ENCODE measurements around the gene CAPN15. TPM values are rescaled to one million over a fixed set of nuclear protein-coding genes. Genes with fewer than 3 reads are reported as not detected.
A peak's percentile ranks its signal among the peaks of the same experiment; 100 is the strongest.
"Not testable (repeated sequence)": the region's sequence is repeated elsewhere in the genome, so short reads cannot be mapped to it uniquely, and the experiment has no call there.

CAPN15 gene
- polyA plus RNA-seq, 3 donors: 3.4 to 42.6 (median 3.9) TPM

DNA sequence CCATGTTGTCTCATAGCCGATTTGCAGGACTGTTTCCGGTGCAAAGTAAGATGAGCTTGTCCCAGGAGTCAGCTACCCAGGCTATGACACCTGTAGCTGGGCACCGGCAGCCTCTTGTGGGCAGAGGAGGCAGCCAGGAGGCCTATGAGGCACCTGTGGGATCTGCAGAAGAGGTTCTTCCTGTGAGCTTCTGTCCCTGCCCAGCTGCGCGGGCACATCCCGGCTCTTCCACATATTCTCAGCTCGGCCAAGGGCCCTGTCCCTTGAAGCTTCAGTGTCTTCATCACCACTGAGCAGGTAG lies 21.3 kb upstream of the CAPN15 start:
- Histone ChIP-seq H3K9me3 (replicated peaks in 1 of 2; ENCODE audit: control insufficient read depth in 1 of 2, insufficient read depth in 1 of 2, low read length in 2 of 2) (no peaks in the 10 kb centered on the region), H3K4me1 (ENCODE audit: control insufficient read depth in 1 of 2, insufficient read depth in 2 of 2, low read length in 2 of 2) (no peaks in the 10 kb centered on the region), H3K9ac (ENCODE audit: insufficient read depth, low read length, poor library complexity, severe bottlenecking) (no peak overlapping the region), H2AFZ (ENCODE audit: insufficient read depth, low read depth, low read length, poor library complexity, severe bottlenecking) (no peak overlapping the region), H3K27ac (ENCODE audit: low read depth in 1 of 2, low read length in 2 of 2) (no peak overlapping the region), H3K79me2 (ENCODE audit: insufficient read depth, low read length) (no peaks in the 10 kb centered on the region), H3K27me3 (ENCODE audit: control insufficient read depth in 2 of 2, insufficient read depth in 2 of 2, low read length in 2 of 2) (no peaks in the 10 kb centered on the region), H3K4me3 (replicated peaks in 1 of 3; ENCODE audit: low read depth in 2 of 3, low read length in 3 of 3) (no peak overlapping the region), H3K36me3 (replicated peaks in 1 of 2; ENCODE audit: control insufficient read depth in 1 of 2, insufficient read depth in 2 of 2, low read length in 2 of 2) (no peaks in the 10 kb centered on the region), H4K20me1 (ENCODE audit: insufficient read depth, low read length) (no peaks in the 10 kb centered on the region), H3K4me2 (replicated peaks; ENCODE audit: extremely low read depth, low read length, poor library complexity, severe bottlenecking) (no peak overlapping the region)
- Mint-ChIP-seq H3K27ac (no peak overlapping the region), H3K9me3 (peaks cover 0 to 3% (median 0%) of the 10 kb centered on the region in 7 donors), H3K4me1 (no peaks in the 10 kb centered on the region), H3K4me3 (peak overlapping the region in 1 of 2 donors; percentile 24), H3K36me3 (peaks cover 2 to 5% of the 10 kb centered on the region in 2 donors), H3K27me3 (ENCODE audit: low read depth in 3 of 3) (no peaks in the 10 kb centered on the region)
- 98% methylated on average over 7 of the region's 7 CpGs for WGBS (ENCODE audit: insufficient coverage)
- TF ChIP-seq CTCF (IDR thresholded peaks at IDR 0.05): no peak
- DNase-seq: no peak
- intact Hi-C loops (cut with micrococcal nuclease): no loop called here

DNA sequence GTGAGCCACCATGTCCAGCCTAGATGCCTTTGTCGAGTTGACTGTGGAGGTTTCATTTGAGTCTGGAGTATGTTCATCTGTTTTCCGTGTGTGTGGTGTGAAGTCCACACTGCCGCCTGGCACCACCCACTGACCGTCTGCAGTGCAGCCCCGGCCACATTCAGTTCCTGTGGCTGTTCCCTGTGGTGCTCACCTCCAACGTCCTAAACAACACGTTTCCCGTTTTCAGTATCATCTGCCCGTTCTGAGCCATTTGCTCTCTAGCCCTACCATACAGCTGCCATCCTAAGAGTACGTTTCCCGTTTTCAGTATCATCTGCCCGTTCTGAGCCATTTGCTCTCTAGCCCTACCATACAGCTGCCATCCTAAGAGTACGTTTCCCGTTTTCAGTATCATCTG lies 20.0 kb upstream of the CAPN15 start:
- H2AFZ ChIP-seq (ENCODE audit: insufficient read depth, low read depth, low read length, poor library complexity, severe bottlenecking); H3K27me3 Mint-ChIP-seq (ENCODE audit: low read depth in 3 of 3); H3K27ac ChIP-seq (ENCODE audit: low read depth in 1 of 2, low read length in 2 of 2); H3K9me3 ChIP-seq (replicated peaks in 1 of 2; ENCODE audit: control insufficient read depth in 1 of 2, insufficient read depth in 1 of 2, low read length in 2 of 2); H3K4me2 ChIP-seq (replicated peaks; ENCODE audit: extremely low read depth, low read length, poor library complexity, severe bottlenecking); intact Hi-C loops (cut with micrococcal nuclease); H3K4me3 ChIP-seq (replicated peaks in 1 of 3; ENCODE audit: low read depth in 2 of 3, low read length in 3 of 3); H3K27me3 ChIP-seq (ENCODE audit: control insufficient read depth in 2 of 2, insufficient read depth in 2 of 2, low read length in 2 of 2); H4K20me1 ChIP-seq (ENCODE audit: insufficient read depth, low read length); H3K4me1 Mint-ChIP-seq; DNase-seq; H3K4me1 ChIP-seq (ENCODE audit: control insufficient read depth in 1 of 2, insufficient read depth in 2 of 2, low read length in 2 of 2); H3K79me2 ChIP-seq (ENCODE audit: insufficient read depth, low read length); H3K36me3 ChIP-seq (replicated peaks in 1 of 2; ENCODE audit: control insufficient read depth in 1 of 2, insufficient read depth in 2 of 2, low read length in 2 of 2); H3K9me3 Mint-ChIP-seq; H3K4me3 Mint-ChIP-seq; H3K9ac ChIP-seq (ENCODE audit: insufficient read depth, low read length, poor library complexity, severe bottlenecking); H3K36me3 Mint-ChIP-seq: not testable (repeated sequence)
- WGBS (ENCODE audit: insufficient coverage): 89% methylated on average over 13 of the region's 14 CpGs
- H3K27ac Mint-ChIP-seq: peak overlapping the region in 1 of 7 donors; percentile 12

Measured in CD14-positive monocyte (primary cell).